Thymus (tissue), 11 donors: Measurements from ENCODE around the gene KRT76. TPM values are rescaled to one million over a fixed set of nuclear protein-coding genes. Genes with fewer than 3 reads are reported as not detected.

Experiments used
- DNase-seq, 9 donors: peaks; one replicate each; pipeline ENCODE4 v3.0.0-alpha.2; 2013; ENCODE audit warnings: low spot score in 9 of 9, low read depth in 6 of 9, missing footprints in 1 of 9
- H3K27ac ChIP-seq, 2 donors: one replicate each; pipeline ENCODE4 v1.5.1; 2013; ENCODE audit warnings: control low read depth in 1 of 2, low read depth in 1 of 2, low read length in 1 of 2, mild to moderate bottlenecking in 1 of 2, moderate library complexity in 1 of 2
- H3K27me3 ChIP-seq, 2 donors: one replicate each; pipeline ENCODE4 v1.5.1; 2013; ENCODE audit warnings: low read length in 1 of 2; ENCODE audit not compliant: control insufficient read depth in 2 of 2, insufficient read depth in 1 of 2
- H3K36me3 ChIP-seq, 2 donors: one replicate each; pipeline ENCODE4 v1.5.1; 2013; ENCODE audit warnings: low read length in 1 of 2, mild to moderate bottlenecking in 1 of 2, moderate library complexity in 1 of 2; ENCODE audit not compliant: control insufficient read depth in 2 of 2, insufficient read depth in 2 of 2
- H3K4me1 ChIP-seq, 2 donors: one replicate each; pipeline ENCODE4 v1.5.1; 2013; ENCODE audit warnings: low read length in 2 of 2; ENCODE audit not compliant: control insufficient read depth in 2 of 2, insufficient read depth in 2 of 2
- H3K4me3 ChIP-seq, 2 donors: one replicate each; pipeline ENCODE4 v1.5.1; 2013; ENCODE audit warnings: low read length in 2 of 2, control low read depth in 1 of 2, mild to moderate bottlenecking in 1 of 2
- H3K9me3 ChIP-seq, 2 donors: one replicate each; pipeline ENCODE4 v1.5.1; 2013; ENCODE audit warnings: low read length in 1 of 2, mild to moderate bottlenecking in 1 of 2; ENCODE audit not compliant: control insufficient read depth in 2 of 2, insufficient read depth in 1 of 2
- WGBS: extraction: QIAGEN DNeasy Blood & Tissue Kit; methylation state at CpG from one replicate; pipeline ENCODE4 v1.1.7; 2013; 5-methylcytosine and 5-hydroxymethylcytosine counted together
- polyA plus RNA-seq: library from polyadenylated mRNA; stranded (reverse); fragments of 200-250 nt; gene quantifications from one replicate; pipeline ENCODE4 v1.2.3, GENCODE V29; 2013
- total RNA-seq: library from RNA; stranded (reverse); fragments of 120-200 nt; gene quantifications from one replicate; pipeline ENCODE4 v1.2.4, GENCODE V29; 2013
- donor health status: healthy.

The KRT76 gene
- total and polyA plus RNA-seq, 2 donors, result 0.14 to 0.91 TPM

DNA sequence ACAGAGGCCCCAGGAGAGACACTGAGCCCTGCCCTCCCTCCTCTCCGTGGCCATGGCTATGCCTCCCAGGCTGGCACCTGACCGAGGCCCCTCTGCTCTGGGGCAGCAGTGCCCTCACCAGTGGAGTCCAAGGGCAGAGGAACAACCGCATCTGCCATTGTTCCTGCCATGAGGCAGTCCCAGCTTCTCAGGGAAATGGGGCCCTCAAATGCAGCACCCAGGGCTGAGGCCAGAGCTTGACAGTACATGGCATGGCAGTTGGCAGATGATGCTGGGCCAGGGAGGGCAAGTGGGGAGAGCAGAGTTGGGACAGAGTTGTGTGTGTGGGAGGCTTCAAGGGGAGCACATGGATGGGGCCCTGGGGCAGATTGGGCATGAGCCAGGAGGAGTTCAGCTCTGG, 52.8 kb downstream of the KRT76 start:
- H3K27ac ChIP-seq, result no peak overlapping the region
- no peak overlapping the region for H3K4me3 ChIP-seq
- WGBS, result 92% methylated on average over 3 of the region's 3 CpGs
- no peaks in the 10 kb centered on the region for H3K36me3 ChIP-seq
- no peaks in the 10 kb centered on the region for H3K4me1 ChIP-seq
- no peak for DNase-seq
- no peaks in the 10 kb centered on the region for H3K27me3 ChIP-seq
- no peaks in the 10 kb centered on the region for H3K9me3 ChIP-seq

DNA sequence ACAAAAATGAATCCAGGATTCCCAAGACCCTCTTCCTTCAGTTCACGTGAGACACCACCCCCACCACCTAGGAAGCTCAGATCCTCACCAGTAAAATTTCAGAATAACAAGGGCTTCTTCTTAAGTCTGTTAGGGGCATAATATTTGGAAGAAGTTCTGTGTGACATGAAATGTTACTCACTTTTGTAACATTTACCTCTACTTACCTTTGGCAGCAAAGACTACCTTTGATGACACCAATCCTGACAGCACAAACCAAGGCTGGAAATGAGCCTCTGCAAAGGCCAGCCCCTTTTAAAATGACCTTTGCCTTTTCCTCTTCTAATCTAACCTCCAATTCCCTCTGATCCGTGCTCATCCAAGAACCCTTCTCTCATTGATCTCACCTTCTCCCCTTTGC, 54.5 kb downstream of the KRT76 start:
- no peaks in the 10 kb centered on the region for H3K4me1 ChIP-seq
- 95% methylated on average over 2 of the region's 2 CpGs for WGBS
- no peak overlapping the region for H3K27ac ChIP-seq
- H3K9me3 ChIP-seq, result no peaks in the 10 kb centered on the region
- no peaks in the 10 kb centered on the region for H3K36me3 ChIP-seq
- DNase-seq, result no peak
- no peak overlapping the region for H3K4me3 ChIP-seq
- peaks cover 0 to 8% of the 10 kb centered on the region in 2 donors for H3K27me3 ChIP-seq

DNA sequence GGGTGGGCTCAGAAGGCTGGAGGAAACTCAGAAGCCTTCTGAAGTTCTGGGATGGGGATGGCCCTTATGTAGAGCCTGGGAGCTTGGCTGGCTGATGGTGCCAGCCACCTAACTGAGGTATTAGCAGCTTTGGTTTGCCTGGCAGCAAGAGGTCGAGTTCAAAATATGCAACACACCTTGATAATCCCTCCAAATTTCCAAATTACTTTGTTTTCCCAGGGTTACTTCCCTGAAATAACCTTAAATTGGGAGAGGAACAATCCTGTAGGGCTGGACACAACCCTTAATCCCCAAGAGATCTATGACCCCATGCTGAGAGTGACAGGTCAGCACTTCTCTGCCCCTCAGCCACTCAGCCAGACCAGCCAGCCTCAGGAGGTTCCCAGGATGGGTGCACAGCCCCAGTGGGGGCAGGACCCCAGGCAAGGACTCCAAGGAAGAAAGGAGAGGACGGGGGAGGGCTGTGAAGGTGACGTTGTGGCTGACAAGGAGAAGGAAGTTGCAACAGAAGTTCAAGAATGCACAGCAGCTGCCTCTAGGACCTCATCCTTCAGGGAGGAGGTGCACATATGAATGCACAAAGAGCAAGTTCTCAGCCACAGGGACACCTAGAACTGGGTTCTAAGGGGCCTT, 55.2 kb downstream of the KRT76 start:
- Histone ChIP-seq H3K4me3 (no peak overlapping the region), H3K36me3 (no peaks in the 10 kb centered on the region), H3K27me3 (peaks cover 0 to 14% of the 10 kb centered on the region in 2 donors), H3K9me3 (no peaks in the 10 kb centered on the region), H3K27ac (no peak overlapping the region), H3K4me1 (no peaks in the 10 kb centered on the region)
- no peak for DNase-seq
- WGBS, result 34% methylated on average over 3 of the region's 3 CpGs

DNA sequence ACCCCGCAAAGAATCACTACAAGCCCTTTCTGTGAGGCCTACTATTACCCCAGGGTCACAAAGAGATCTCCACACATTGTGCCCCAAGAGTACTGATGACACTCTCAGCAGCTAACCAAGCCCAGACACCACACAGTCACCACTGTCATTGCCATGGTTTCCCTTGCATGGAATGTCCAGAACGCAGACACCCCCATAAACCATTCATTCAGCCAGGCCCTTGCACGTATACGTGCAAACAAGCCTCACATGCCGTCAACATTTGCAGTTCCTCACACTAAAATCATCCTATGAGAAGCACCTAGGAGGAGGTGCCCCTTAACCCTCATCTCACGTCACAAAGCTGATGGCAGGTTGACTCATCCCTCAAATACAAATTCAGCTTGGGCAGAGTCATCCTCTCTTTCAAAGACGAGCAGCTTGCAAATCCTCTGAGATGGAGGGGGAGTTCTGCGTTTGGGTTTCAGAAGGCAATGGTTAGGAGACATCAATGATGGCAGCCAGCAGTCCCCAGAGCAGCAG, 56.7 kb downstream of the KRT76 start:
- peaks cover 0 to under 1% of the 10 kb centered on the region in 2 donors for H3K9me3 ChIP-seq
- no peak for DNase-seq
- no peak overlapping the region for H3K27ac ChIP-seq
- 93% methylated on average over 8 of the region's 8 CpGs for WGBS
- peaks cover 9 to 29% of the 10 kb centered on the region in 2 donors for H3K27me3 ChIP-seq
- no peaks in the 10 kb centered on the region for H3K36me3 ChIP-seq
- H3K4me1 ChIP-seq, result no peaks in the 10 kb centered on the region
- H3K4me3 ChIP-seq, result no peak overlapping the region

Other genes with a start within 250 kb of the KRT76 start
- gene KRT71, start 224.2 kb downstream of the KRT76 start, total RNA-seq, result 0.57 TPM
- 3.6 TPM for gene KRT71, start 224.2 kb downstream of the KRT76 start, polyA plus RNA-seq
- gene KRT74, start 203.5 kb downstream of the KRT76 start, total RNA-seq, result 0.09 TPM
- gene KRT74, start 203.5 kb downstream of the KRT76 start, polyA plus RNA-seq, result 0.34 TPM
- 0.33 TPM for gene KRT72, start 175.9 kb downstream of the KRT76 start, total RNA-seq
- gene KRT72, start 175.9 kb downstream of the KRT76 start, polyA plus RNA-seq, result 12.0 TPM
- gene KRT73, start 158.8 kb downstream of the KRT76 start, total RNA-seq, result 0.28 TPM
- gene KRT73, start 158.8 kb downstream of the KRT76 start, polyA plus RNA-seq, result 1.9 TPM
- gene KRT2, start 125.1 kb downstream of the KRT76 start, total RNA-seq, result 3.6 TPM
- gene KRT2, start 125.1 kb downstream of the KRT76 start, polyA plus RNA-seq, result 26.4 TPM
- 9.3 TPM for gene KRT1, start 96.9 kb downstream of the KRT76 start, total RNA-seq
- 507 TPM for gene KRT1, start 96.9 kb downstream of the KRT76 start, polyA plus RNA-seq
- gene KRT77, start 73.8 kb downstream of the KRT76 start, total RNA-seq, result 0.66 TPM
- gene KRT77, start 73.8 kb downstream of the KRT76 start, polyA plus RNA-seq, result 4.1 TPM
- gene KRT3, start 18.8 kb upstream of the KRT76 start, total RNA-seq, result 0.14 TPM
- gene KRT3, start 18.8 kb upstream of the KRT76 start, polyA plus RNA-seq, result 1.0 TPM
- gene KRT4, start 36.8 kb upstream of the KRT76 start, total RNA-seq, result 0.66 TPM
- gene KRT4, start 36.8 kb upstream of the KRT76 start, polyA plus RNA-seq, result 24.8 TPM
- gene KRT79, start 57.0 kb upstream of the KRT76 start, total RNA-seq, result 1.0 TPM
- gene KRT79, start 57.0 kb upstream of the KRT76 start, polyA plus RNA-seq, result 25.8 TPM
- 0.42 TPM for gene KRT78, start 71.6 kb upstream of the KRT76 start, total RNA-seq
- gene KRT78, start 71.6 kb upstream of the KRT76 start, polyA plus RNA-seq, result 7.2 TPM
- 100 TPM for gene KRT8, start 127.7 kb upstream of the KRT76 start, total RNA-seq
- gene KRT8, start 127.7 kb upstream of the KRT76 start, polyA plus RNA-seq, result 142 TPM
- 23.6 TPM for gene KRT18, start 171.8 kb upstream of the KRT76 start, total RNA-seq
- 60.2 TPM for gene KRT18, start 171.8 kb upstream of the KRT76 start, polyA plus RNA-seq
- 432 TPM for gene EIF4B, start 229.1 kb upstream of the KRT76 start, total RNA-seq
- 148 TPM for gene EIF4B, start 229.1 kb upstream of the KRT76 start, polyA plus RNA-seq